Left lung (tissue), 10 donors: ENCODE measurements around the gene WDR73. TPM values are rescaled to one million over a fixed set of nuclear protein-coding genes. Genes with fewer than 3 reads are reported as not detected.

Experiments
- ATAC-seq: fragments of 200-7000 bp; cut with Tn5 transposase; one replicate; pipeline ENCODE4 v1.9.1; 2020; ENCODE audit warnings: moderate library complexity
- DNase-seq, 4 donors: peaks; one replicate each; pipeline ENCODE4 v3.0.0-alpha.2; 2013 to 2020
- H3K27ac ChIP-seq, 2 donors: fragments of 200-600 bp; sonication (generic) in 1 of 2; one replicate each; pipeline versions ENCODE4 v1.5.0 to v1.8.0; 2020 to 2021
- H3K27me3 ChIP-seq, 2 donors: fragments of 200-600 bp; sonication (generic) in 1 of 2; one replicate each; pipeline versions ENCODE4 v1.5.0 to v1.8.0; 2020 to 2021
- H3K36me3 ChIP-seq, 2 donors: fragments of 200-600 bp; sonication (generic) in 1 of 2; one replicate each; pipeline versions ENCODE4 v1.5.0 to v1.8.0; 2020 to 2021
- H3K4me1 ChIP-seq, 2 donors: fragments of 200-600 bp; one replicate each; pipeline ENCODE4 v1.8.0; 2021
- H3K4me3 ChIP-seq, 2 donors: fragments of 200-600 bp; sonication (generic) in 1 of 2; one replicate each; pipeline versions ENCODE4 v1.5.0 to v1.8.0; 2020 to 2021; ENCODE audit warnings: mild to moderate bottlenecking in 1 of 2
- H3K9me3 ChIP-seq, 2 donors: fragments of 200-600 bp; sonication (generic) in 1 of 2; one replicate each; pipeline versions ENCODE4 v1.5.0 to v1.8.0; 2020 to 2021
- CTCF ChIP-seq, 2 donors: fragments of 200-600 bp; sonication (generic) in 1 of 2; IDR thresholded peaks; one replicate each; pipeline versions ENCODE4 v1.5.0 to v1.8.0; 2021; ENCODE audit warnings: antibody characterized with exemption in 2 of 2
- intact Hi-C, 2 donors: fragments of 100-400 bp; cut with DNase I; formaldehyde crosslinking; loops; one replicate each; pipeline versions ENCODE4 v1.11.2 to v1.14.2; 2022
- polyA plus RNA-seq, 6 donors: library from polyadenylated mRNA; unstranded; fragments of 120-200 nt; gene quantifications; one replicate each; pipeline ENCODE4 v1.2.1, GENCODE V29; 2013; ENCODE audit not compliant: insufficient read length in 6 of 6
- total RNA-seq, 2 donors: library from RNA; stranded (reverse); fragmentation: NEBNext Ultra II Directional; extraction: Animal tissue kit (Norgen Biotek cat#: 25700); gene quantifications; one replicate each; pipeline ENCODE4 v1.2.1, GENCODE V29; 2021
- donor health status: DM: no; HTN: yes; CAD: no.
- donor health status: DM: no; HTN: no; CAD: no.

WDR73 gene
- total and polyA plus RNA-seq, 8 donors: 25.5 to 48.2 (median 40.2) TPM

DNA sequence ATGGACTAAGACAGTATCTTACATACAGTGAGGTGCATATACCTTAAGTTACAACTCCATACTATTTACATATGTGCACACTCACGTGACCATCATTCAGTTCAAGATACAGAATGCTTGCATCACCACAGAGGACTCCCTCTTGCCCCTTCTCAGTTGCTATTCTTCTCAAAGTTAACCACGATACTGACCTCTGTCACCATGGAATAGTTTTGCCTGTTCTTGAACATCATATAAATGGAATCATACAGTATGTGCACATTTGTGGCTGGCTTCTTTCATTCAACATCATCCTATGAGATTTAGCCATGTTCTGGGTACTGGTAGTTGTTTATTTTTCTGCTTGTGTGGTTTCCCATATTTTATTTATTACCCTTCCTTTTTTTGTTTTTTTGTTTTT lies 63.7 kb downstream of the WDR73 start:
- no peaks in the 10 kb centered on the region for H3K27me3 ChIP-seq
- H3K9me3 ChIP-seq: no peaks in the 10 kb centered on the region
- DNase-seq (no peak), ATAC-seq (no peak)
- intact Hi-C loops: no loop called here
- H3K27ac ChIP-seq: no peak overlapping the region
- TF ChIP-seq CTCF (IDR thresholded peaks at IDR 0.05): no peak
- H3K4me3 ChIP-seq: no peak overlapping the region
- H3K4me1 ChIP-seq: peaks cover 0 to 15% of the 10 kb centered on the region in 2 donors
- H3K36me3 ChIP-seq: no peaks in the 10 kb centered on the region

Other genes with a start within 250 kb of the WDR73 start
- 1 to 10 TPM; 5.8 to 7.6 TPM for gene ZSCAN2, start 53.3 kb downstream of the WDR73 start, total RNA-seq
- 10 to 100 TPM; 20.8 to 26.5 (median 22.7) TPM for gene ZSCAN2, start 53.3 kb downstream of the WDR73 start, polyA plus RNA-seq
- gene NMB, start 3.9 kb upstream of the WDR73 start, total RNA-seq: 1 to 10 TPM; 4.6 to 6.6 TPM
- gene NMB, start 3.9 kb upstream of the WDR73 start, polyA plus RNA-seq: 10 to 100 TPM in 1 of 6 donors, 1 to 10 TPM in 5; 3.2 to 10.2 (median 4.2) TPM
- 100 to 1,000 TPM; 159 to 160 TPM for gene SEC11A, start 61.9 kb upstream of the WDR73 start, total RNA-seq
- gene SEC11A, start 61.9 kb upstream of the WDR73 start, polyA plus RNA-seq: 100 to 1,000 TPM; 239 to 279 (median 268) TPM
- gene ZNF592, start 94.3 kb upstream of the WDR73 start, total RNA-seq: 10 to 100 TPM; 24.4 to 31.9 TPM
- 10 to 100 TPM; 22.7 to 32.2 (median 25.2) TPM for gene ZNF592, start 94.3 kb upstream of the WDR73 start, polyA plus RNA-seq
- gene ALPK3, start 163.1 kb upstream of the WDR73 start, total RNA-seq: 10 to 100 TPM in 1 of 2 donors, 1 to 10 TPM in 1; 6.9 to 14.3 TPM
- gene ALPK3, start 163.1 kb upstream of the WDR73 start, polyA plus RNA-seq: 10 to 100 TPM; 16.0 to 23.4 (median 20.9) TPM
- not detected for gene SLC28A1, start 230.4 kb upstream of the WDR73 start, total RNA-seq
- gene SLC28A1, start 230.4 kb upstream of the WDR73 start, polyA plus RNA-seq: under 1 TPM in 5 of 6 donors, not detected in 1; 0.08 to 0.23 (median 0.14) TPM